Measurements from ENCODE around the gene REEP5. TPM values are rescaled to one million over a fixed set of nuclear protein-coding genes. Genes with fewer than 3 reads are reported as not detected.

Gene REEP5
- total and polyA plus RNA-seq, 4 donors = 41.5 to 182 (median 44.0) TPM

- TF ChIP-seq CTCF (IDR thresholded peaks at IDR 0.05; ENCODE audit: low read depth, low read length, missing input control) (no peak), GABPA (IDR thresholded peaks at IDR 0.05 in 1 of 2, conservative IDR thresholded peaks at IDR 0.05 in 1 of 2) (no peak), RXRA (IDR thresholded peaks at IDR 0.05) (no peak), MAX (IDR thresholded peaks at IDR 0.05) (no peak), TAF1 (conservative IDR thresholded peaks at IDR 0.05) (no peak), FOXA1 (IDR thresholded peaks at IDR 0.05) (no peak)
These were observed 11.5 kb downstream of the REEP5 start (continued) for GRCh38 chr5:112910529-112910928.

GRCh38 chr5:112908854-112909253 lies 13.2 kb downstream of the REEP5 start:
- Histone ChIP-seq H3K27ac (ENCODE audit: low read depth in 1 of 2, low read length in 2 of 2) (no peak overlapping the region), H3K36me3 (ENCODE audit: control insufficient read depth in 4 of 4, insufficient read depth in 3 of 4, low read depth in 1 of 4, low read length in 3 of 4) (peaks cover 0 to 6% (median 4%) of the 10 kb centered on the region in 4 donors), H3K9me3 (ENCODE audit: control insufficient read depth in 4 of 4, low read length in 3 of 4) (no peaks in the 10 kb centered on the region), H3K4me3 (ENCODE audit: low read depth in 1 of 3, low read length in 3 of 3) (no peak overlapping the region), H3K4me1 (ENCODE audit: control insufficient read depth in 4 of 4, insufficient read depth in 4 of 4, low read length in 3 of 4) (peaks cover 0 to 3% (median 0%) of the 10 kb centered on the region in 4 donors), H3K9ac (ENCODE audit: low read depth in 1 of 2, low read length in 2 of 2) (no peak overlapping the region), H3K27me3 (ENCODE audit: control insufficient read depth in 4 of 4, insufficient read depth in 4 of 4, low read length in 3 of 4) (no peaks in the 10 kb centered on the region)
- TF ChIP-seq REST (IDR thresholded peaks at IDR 0.05) = no peak
- TF ChIP-seq GABPA (IDR thresholded peaks at IDR 0.05 in 1 of 2, conservative IDR thresholded peaks at IDR 0.05 in 1 of 2) = no peak
- no peak for TF ChIP-seq ZBTB33 (IDR thresholded peaks at IDR 0.05)
- TF ChIP-seq FOXA2 (IDR thresholded peaks at IDR 0.05) = no peak
- no peak for TF ChIP-seq NR2F2 (IDR thresholded peaks at IDR 0.05)
- TF ChIP-seq RAD21 (IDR thresholded peaks at IDR 0.05) = no peak
- TF ChIP-seq MAX (IDR thresholded peaks at IDR 0.05) = no peak
- TF ChIP-seq SP1 (IDR thresholded peaks at IDR 0.05) = no peak
- no peak for TF ChIP-seq HNF4G (IDR thresholded peaks at IDR 0.05)
- DNase-seq (ENCODE audit: low spot score) = no peak
